HepG2 (cell line): Measurements from ENCODE around the gene ATRIP. TPM values are rescaled to one million over a fixed set of nuclear protein-coding genes. Genes with fewer than 3 reads are reported as not detected.

Experiments used
- ATF7 ChIP-seq, 2 experiments: fragments of 450-650 bp in 1 of 2; sonication (generic) in 1 of 2; formaldehyde crosslinking in 1 of 2; IDR thresholded peaks; 2 replicates each; pipeline versions ENCODE4 v1.4.0 to v1.6.1; 2016 to 2020; ENCODE audit warnings: antibody characterized with exemption in 1 of 2, mild to moderate bottlenecking in 1 of 2, missing genetic modification reagents in 1 of 2
- CBX1 ChIP-seq: IDR thresholded peaks from one replicate; pipeline ENCODE4 v1.6.1; 2016; ENCODE audit warnings: antibody characterized with exemption, low read depth
- GFI1 ChIP-seq: sonication (generic); formaldehyde crosslinking; IDR thresholded peaks from 2 replicates; pipeline ENCODE4 v1.5.0; 2020; ENCODE audit warnings: missing genetic modification reagents, mild to moderate bottlenecking, borderline replicate concordance
- NPAS2 ChIP-seq: sonication (generic); formaldehyde crosslinking; IDR thresholded peaks from 2 replicates; pipeline ENCODE4 v1.8.0; 2022; ENCODE audit warnings: mild to moderate bottlenecking, missing genetic modification reagents, borderline replicate concordance
- SALL2 ChIP-seq: sonication (generic); formaldehyde crosslinking; IDR thresholded peaks from 2 replicates; pipeline ENCODE4 v1.8.1; 2023; ENCODE audit warnings: mild to moderate bottlenecking, missing genetic modification reagents, inconsistent platforms
- ZBTB42 ChIP-seq: sonication (generic); formaldehyde crosslinking; IDR thresholded peaks from 2 replicates; pipeline ENCODE4 v1.5.0; 2020; ENCODE audit warnings: mild to moderate bottlenecking, missing genetic modification reagents
- ZFP36L1 ChIP-seq: sonication (generic); formaldehyde crosslinking; IDR thresholded peaks from 2 replicates; pipeline ENCODE4 v1.8.0; 2022; ENCODE audit warnings: mild to moderate bottlenecking, missing genetic modification reagents, moderate library complexity
- ZFP36L2 ChIP-seq: sonication (generic); formaldehyde crosslinking; IDR thresholded peaks from 2 replicates; pipeline ENCODE4 v1.4.0; 2020; ENCODE audit warnings: missing genetic modification reagents
- ZNF260 ChIP-seq: sonication (generic); formaldehyde crosslinking; IDR thresholded peaks from 2 replicates; pipeline ENCODE4 v1.4.0; 2020; ENCODE audit warnings: missing genetic modification reagents, low read depth, mild to moderate bottlenecking, borderline replicate concordance
- ZNF749 ChIP-seq: sonication (generic); formaldehyde crosslinking; IDR thresholded peaks from 2 replicates; pipeline ENCODE4 v1.8.0; 2022; ENCODE audit warnings: mild to moderate bottlenecking, missing genetic modification reagents, moderate library complexity, borderline replicate concordance
- ZNF839 ChIP-seq: sonication (generic); formaldehyde crosslinking; IDR thresholded peaks from 2 replicates; pipeline ENCODE4 v1.4.0; 2020; ENCODE audit warnings: missing genetic modification reagents, mild to moderate bottlenecking, borderline replicate concordance
- polyA plus RNA-seq, 8 experiments: library from polyadenylated mRNA; depleted of rRNA in 3 of 8; stranded (reverse) in 7 of 8; unstranded in 1 of 8; fragments of >200 nt; fragmentation: Illumina TruSeq in 4 of 8; extraction: Trizol in 4 of 8; gene quantifications; 2 replicates each; pipeline versions ENCODE4 v1.2.1 to v1.2.3, GENCODE V29; 2011 to 2016; ENCODE audit warnings: low read depth in 4 of 8, missing spikeins in 1 of 8, mixed read lengths in 1 of 8; ENCODE audit not compliant: insufficient read depth in 1 of 8
- total RNA-seq, 5 experiments: library from RNA; depleted of rRNA; stranded (reverse); fragments of >200 nt; fragmentation: Illumina TruSeq; extraction: Trizol; gene quantifications; 2 replicates each; pipeline ENCODE4 v1.2.3, GENCODE V29; 2016; ENCODE audit warnings: low read depth in 1 of 5
- TF ChIP-seq, protein P1 (sequence below): sonication (generic); formaldehyde crosslinking; IDR thresholded peaks from 2 replicates; pipeline ENCODE4 v1.4.0; 2020; ENCODE audit warnings: missing genetic modification reagents
- TF ChIP-seq, protein P2 (sequence below): sonication (generic); formaldehyde crosslinking; IDR thresholded peaks from 2 replicates; pipeline ENCODE4 v1.4.0; 2020; ENCODE audit warnings: missing genetic modification reagents
- TF ChIP-seq, protein P3 (sequence below): sonication (generic); formaldehyde crosslinking; IDR thresholded peaks from 2 replicates; pipeline ENCODE4 v1.9.0; 2021; ENCODE audit warnings: missing genetic modification reagents, borderline replicate concordance
- TF ChIP-seq, protein P4 (sequence below): sonication (generic); formaldehyde crosslinking; IDR thresholded peaks from 2 replicates; pipeline ENCODE4 v1.5.1; 2020; ENCODE audit warnings: missing genetic modification reagents, mild to moderate bottlenecking, borderline replicate concordance

Gene ATRIP
- total and polyA plus RNA-seq, 2 of the 13 experiments (the other 11 are each of a cell fraction or from before 2014, with no cell fraction given): 5.1 to 12.5 TPM

DNA sequence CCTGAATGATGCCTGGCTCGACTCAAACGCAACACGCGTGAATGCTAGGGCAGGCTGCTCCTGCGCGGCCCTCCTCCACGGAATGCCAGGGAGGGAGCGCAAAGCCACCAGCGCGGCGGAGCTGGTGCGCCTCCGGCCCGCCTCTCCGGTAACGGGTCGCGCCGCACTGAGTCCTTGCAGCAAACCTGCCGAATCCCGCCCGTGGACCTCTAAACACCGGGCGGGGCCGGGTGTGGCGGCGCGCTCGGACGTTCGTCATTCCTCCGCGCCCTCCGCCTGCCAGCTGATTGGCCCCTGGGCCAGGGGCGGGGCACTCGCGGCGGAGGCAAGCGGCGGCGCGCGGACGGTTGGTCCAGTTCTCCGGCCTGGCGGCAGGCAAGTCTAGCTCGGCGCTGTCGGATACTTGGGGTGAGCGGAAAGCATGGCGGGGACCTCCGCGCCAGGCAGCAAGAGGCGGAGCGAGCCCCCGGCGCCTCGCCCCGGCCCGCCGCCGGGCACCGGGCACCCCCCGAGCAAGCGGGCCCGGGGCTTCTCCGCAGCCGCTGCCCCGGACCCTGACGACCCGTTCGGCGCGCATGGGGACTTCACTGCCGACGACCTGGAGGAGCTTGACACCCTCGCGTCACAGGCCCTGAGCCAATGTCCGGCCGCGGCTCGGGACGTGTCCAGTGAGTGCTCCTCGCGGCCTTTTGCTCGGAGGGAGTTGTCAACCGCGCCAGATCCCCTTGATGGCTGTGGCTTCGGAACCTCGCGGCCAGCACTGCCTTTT is at the start of gene ATRIP (continued):
- TF ChIP-seq, protein P1, sequence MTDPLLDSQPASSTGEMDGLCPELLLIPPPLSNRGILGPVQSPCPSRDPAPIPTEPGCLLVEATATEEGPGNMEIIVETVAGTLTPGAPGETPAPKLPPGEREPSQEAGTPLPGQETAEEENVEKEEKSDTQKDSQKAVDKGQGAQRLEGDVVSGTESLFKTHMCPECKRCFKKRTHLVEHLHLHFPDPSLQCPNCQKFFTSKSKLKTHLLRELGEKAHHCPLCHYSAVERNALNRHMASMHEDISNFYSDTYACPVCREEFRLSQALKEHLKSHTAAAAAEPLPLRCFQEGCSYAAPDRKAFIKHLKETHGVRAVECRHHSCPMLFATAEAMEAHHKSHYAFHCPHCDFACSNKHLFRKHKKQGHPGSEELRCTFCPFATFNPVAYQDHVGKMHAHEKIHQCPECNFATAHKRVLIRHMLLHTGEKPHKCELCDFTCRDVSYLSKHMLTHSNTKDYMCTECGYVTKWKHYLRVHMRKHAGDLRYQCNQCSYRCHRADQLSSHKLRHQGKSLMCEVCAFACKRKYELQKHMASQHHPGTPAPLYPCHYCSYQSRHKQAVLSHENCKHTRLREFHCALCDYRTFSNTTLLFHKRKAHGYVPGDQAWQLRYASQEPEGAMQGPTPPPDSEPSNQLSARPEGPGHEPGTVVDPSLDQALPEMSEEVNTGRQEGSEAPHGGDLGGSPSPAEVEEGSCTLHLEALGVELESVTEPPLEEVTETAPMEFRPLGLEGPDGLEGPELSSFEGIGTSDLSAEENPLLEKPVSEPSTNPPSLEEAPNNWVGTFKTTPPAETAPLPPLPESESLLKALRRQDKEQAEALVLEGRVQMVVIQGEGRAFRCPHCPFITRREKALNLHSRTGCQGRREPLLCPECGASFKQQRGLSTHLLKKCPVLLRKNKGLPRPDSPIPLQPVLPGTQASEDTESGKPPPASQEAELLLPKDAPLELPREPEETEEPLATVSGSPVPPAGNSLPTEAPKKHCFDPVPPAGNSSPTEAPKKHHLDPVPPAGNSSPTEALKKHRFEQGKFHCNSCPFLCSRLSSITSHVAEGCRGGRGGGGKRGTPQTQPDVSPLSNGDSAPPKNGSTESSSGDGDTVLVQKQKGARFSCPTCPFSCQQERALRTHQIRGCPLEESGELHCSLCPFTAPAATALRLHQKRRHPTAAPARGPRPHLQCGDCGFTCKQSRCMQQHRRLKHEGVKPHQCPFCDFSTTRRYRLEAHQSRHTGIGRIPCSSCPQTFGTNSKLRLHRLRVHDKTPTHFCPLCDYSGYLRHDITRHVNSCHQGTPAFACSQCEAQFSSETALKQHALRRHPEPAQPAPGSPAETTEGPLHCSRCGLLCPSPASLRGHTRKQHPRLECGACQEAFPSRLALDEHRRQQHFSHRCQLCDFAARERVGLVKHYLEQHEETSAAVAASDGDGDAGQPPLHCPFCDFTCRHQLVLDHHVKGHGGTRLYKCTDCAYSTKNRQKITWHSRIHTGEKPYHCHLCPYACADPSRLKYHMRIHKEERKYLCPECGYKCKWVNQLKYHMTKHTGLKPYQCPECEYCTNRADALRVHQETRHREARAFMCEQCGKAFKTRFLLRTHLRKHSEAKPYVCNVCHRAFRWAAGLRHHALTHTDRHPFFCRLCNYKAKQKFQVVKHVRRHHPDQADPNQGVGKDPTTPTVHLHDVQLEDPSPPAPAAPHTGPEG: peak; percentile 67; the same call in 1 of the 2 replicates
- TF ChIP-seq ZFP36L2 (CRISPR knock-in tag): no peak
- no peak; the same call in 1 of the 2 replicates for TF ChIP-seq ZNF749 (CRISPR knock-in tag)
- TF ChIP-seq ZNF839 (CRISPR knock-in tag): no peak
- peak; percentile 50 for TF ChIP-seq CBX1
- TF ChIP-seq, protein P2, sequence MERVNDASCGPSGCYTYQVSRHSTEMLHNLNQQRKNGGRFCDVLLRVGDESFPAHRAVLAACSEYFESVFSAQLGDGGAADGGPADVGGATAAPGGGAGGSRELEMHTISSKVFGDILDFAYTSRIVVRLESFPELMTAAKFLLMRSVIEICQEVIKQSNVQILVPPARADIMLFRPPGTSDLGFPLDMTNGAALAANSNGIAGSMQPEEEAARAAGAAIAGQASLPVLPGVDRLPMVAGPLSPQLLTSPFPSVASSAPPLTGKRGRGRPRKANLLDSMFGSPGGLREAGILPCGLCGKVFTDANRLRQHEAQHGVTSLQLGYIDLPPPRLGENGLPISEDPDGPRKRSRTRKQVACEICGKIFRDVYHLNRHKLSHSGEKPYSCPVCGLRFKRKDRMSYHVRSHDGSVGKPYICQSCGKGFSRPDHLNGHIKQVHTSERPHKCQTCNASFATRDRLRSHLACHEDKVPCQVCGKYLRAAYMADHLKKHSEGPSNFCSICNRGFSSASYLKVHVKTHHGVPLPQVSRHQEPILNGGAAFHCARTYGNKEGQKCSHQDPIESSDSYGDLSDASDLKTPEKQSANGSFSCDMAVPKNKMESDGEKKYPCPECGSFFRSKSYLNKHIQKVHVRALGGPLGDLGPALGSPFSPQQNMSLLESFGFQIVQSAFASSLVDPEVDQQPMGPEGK (CRISPR knock-in tag): peak; percentile 52; the same call in 1 of the 2 replicates
- TF ChIP-seq ZNF260: no peak
- no peak for TF ChIP-seq GFI1 (CRISPR knock-in tag)
- TF ChIP-seq ZBTB42 (CRISPR knock-in tag): 0 out of 2 replicates have a peak, but pooled peaks have one; percentile 41
- TF ChIP-seq, protein P3, sequence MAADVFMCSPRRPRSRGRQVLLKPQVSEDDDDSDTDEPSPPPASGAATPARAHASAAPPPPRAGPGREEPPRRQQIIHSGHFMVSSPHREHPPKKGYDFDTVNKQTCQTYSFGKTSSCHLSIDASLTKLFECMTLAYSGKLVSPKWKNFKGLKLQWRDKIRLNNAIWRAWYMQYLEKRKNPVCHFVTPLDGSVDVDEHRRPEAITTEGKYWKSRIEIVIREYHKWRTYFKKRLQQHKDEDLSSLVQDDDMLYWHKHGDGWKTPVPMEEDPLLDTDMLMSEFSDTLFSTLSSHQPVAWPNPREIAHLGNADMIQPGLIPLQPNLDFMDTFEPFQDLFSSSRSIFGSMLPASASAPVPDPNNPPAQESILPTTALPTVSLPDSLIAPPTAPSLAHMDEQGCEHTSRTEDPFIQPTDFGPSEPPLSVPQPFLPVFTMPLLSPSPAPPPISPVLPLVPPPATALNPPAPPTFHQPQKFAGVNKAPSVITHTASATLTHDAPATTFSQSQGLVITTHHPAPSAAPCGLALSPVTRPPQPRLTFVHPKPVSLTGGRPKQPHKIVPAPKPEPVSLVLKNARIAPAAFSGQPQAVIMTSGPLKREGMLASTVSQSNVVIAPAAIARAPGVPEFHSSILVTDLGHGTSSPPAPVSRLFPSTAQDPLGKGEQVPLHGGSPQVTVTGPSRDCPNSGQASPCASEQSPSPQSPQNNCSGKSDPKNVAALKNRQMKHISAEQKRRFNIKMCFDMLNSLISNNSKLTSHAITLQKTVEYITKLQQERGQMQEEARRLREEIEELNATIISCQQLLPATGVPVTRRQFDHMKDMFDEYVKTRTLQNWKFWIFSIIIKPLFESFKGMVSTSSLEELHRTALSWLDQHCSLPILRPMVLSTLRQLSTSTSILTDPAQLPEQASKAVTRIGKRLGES (CRISPR knock-in tag): no peak; the same call in 1 of the 2 replicates
- TF ChIP-seq, protein P4, sequence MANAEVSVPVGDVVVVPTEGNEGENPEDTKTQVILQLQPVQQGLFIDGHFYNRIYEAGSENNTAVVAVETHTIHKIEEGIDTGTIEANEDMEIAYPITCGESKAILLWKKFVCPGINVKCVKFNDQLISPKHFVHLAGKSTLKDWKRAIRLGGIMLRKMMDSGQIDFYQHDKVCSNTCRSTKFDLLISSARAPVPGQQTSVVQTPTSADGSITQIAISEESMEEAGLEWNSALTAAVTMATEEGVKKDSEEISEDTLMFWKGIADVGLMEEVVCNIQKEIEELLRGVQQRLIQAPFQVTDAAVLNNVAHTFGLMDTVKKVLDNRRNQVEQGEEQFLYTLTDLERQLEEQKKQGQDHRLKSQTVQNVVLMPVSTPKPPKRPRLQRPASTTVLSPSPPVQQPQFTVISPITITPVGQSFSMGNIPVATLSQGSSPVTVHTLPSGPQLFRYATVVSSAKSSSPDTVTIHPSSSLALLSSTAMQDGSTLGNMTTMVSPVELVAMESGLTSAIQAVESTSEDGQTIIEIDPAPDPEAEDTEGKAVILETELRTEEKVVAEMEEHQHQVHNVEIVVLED: peak; percentile 84
- no peak for TF ChIP-seq ATF7 (IDR thresholded peaks at IDR 0.05)
- no peak for TF ChIP-seq ATF7 (CRISPR knock-in tag; IDR thresholded peaks at IDR 0.05)
- TF ChIP-seq SALL2 (CRISPR knock-in tag): peak; percentile 91
- no peak for TF ChIP-seq ZFP36L1 (CRISPR knock-in tag)
- no peak for TF ChIP-seq NPAS2 (CRISPR knock-in tag)
